Measurements from ENCODE around the gene SAMHD1.

Gene SAMHD1

DNA sequence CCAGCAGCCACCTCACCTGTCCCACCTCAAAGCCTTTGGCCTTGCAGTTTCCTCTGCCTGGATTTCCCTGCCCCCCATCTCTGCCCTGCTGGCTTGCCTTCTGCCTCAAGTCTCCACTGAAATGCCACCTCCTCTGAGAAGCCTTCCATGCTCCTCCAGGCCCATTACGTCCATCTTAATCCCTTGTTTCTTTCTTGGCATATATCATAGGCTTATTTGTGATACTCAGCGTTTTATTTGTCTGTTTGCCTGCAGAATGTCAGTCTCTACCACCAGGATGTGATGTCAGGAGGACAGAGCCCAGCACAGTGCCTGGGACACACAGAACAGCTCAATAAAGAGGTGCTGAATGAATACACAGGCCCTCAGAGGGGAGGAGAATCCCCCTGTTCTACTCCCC, 100.0 kb downstream of the SAMHD1 start:
- H3K4me3 ChIP-seq (ENCODE audit: control insufficient read depth, low read depth, low read length): no peak overlapping the region
- no peak for TF ChIP-seq CTCF (conservative IDR thresholded peaks at IDR 0.05; ENCODE audit: control insufficient read depth, insufficient read depth, low read depth, low read length)
- no peak for DNase-seq (ENCODE audit: low read depth)

DNA sequence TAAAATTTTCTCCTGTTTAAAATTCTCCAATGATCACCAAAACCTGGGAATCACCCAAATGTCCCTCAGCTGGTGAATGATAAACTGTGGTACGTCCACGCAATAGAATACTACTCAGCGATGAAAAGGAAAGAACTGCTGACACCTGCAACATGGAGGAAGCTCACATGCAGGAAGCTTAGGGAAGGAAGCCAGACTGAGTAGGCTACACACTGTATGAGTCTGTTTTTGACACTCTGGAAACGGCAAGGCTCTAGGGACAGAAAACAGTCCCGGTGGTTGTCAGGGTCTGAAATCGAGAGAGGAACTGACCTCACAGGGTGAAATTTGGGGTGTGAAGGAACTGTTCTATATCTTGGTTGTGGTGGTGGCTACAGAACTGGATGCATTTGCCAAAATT, 100.7 kb downstream of the SAMHD1 start:
- no peak for DNase-seq (ENCODE audit: low read depth)
- H3K4me3 ChIP-seq (ENCODE audit: control insufficient read depth, low read depth, low read length): no peak overlapping the region
- TF ChIP-seq CTCF (conservative IDR thresholded peaks at IDR 0.05; ENCODE audit: control insufficient read depth, insufficient read depth, low read depth, low read length): no peak

DNA sequence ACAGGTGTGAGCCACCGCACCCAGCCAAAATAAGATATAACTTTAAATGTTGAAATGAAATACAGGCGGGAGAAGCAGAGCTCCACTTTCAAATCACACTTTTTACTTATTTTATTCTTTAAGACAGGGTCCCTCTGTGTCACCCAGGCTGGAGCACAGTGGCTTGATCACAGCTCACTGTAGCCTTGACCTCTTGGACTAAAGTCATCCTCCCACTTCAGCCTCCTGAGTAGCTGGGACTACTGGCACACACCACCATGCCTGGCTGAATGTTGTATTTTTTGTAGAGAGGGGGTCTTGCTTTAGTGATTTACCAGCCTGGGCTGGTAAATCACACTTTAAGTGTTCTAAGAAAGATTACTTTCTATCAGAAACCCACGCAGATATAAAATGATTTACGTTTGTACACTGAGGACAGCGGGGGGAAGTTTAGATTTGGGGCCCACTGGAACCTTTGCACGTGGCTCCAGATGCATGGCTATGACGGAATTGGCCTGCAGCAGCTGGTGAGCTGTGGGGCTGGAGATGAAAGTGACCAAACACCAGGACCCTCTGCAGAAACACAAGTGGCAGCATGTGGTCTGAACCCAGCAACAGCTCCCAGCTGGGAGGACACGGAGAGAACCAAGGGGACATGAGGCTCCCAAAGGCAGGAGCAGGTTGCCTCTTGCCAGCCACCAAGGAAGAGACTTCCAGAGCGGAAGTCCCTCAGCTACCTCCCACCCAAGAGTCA, 102.0 kb downstream of the SAMHD1 start:
- no peak for DNase-seq (ENCODE audit: low read depth)
- no peak for TF ChIP-seq CTCF (conservative IDR thresholded peaks at IDR 0.05; ENCODE audit: control insufficient read depth, insufficient read depth, low read depth, low read length)
- no peak overlapping the region for H3K4me3 ChIP-seq (ENCODE audit: control insufficient read depth, low read depth, low read length)

- H3K4me3 ChIP-seq (ENCODE audit: control insufficient read depth, low read depth, low read length): no peak overlapping the region
- no peak for DNase-seq (ENCODE audit: low read depth)
- no peak for TF ChIP-seq CTCF (conservative IDR thresholded peaks at IDR 0.05; ENCODE audit: control insufficient read depth, insufficient read depth, low read depth, low read length)
Observed at GRCh38 chr20:36848677-36849076, 102.8 kb downstream of the SAMHD1 start.

DNA sequence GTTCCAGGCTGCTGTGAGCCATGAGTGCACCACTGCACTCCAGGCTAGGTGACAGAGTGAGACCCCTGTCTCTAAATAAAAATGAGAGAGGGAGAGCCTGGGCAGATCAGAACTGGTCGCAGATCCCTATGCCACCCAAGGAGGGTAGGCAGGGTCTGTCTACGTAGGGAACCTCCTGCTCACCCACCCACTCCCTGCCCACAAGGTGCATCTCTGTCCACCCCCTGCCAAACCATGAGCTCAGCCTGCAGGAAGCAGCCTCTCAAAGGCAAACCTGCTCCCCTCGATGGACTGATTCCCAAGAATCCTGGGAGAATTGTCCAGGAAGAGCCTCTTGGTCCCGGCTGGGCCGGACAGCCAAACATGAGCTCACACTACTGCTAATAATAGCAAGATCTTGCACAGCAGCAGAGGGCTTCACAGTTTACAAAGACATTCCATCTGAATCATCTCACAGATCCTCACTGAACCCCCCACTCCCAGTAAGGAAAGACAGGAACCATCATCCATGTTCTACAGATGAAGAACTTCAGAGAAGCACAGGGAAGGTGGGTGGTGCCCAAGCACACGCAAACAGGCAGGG, 103.3 kb downstream of the SAMHD1 start:
- TF ChIP-seq CTCF (conservative IDR thresholded peaks at IDR 0.05; ENCODE audit: control insufficient read depth, insufficient read depth, low read depth, low read length): no peak
- peak; percentile 96 for DNase-seq (ENCODE audit: low read depth)
- H3K4me3 ChIP-seq (ENCODE audit: control insufficient read depth, low read depth, low read length): no peak overlapping the region

DNA sequence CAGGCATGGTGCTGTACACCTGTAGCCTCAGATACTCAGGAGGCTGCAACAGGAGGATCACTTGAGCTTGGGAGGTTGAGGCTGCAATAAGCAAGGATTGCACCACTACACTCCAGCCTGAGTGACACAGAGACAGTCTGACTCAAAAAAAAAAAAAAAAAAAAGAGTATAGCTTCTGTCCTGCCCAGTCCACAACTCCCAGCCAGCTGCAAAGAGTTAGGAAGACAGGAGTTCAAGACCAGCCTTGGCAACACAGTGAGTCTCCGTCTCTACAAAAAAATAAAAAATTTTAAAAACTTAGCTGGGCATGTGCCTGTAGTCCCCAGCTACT, 103.8 kb downstream of the SAMHD1 start:
- TF ChIP-seq CTCF (conservative IDR thresholded peaks at IDR 0.05; ENCODE audit: control insufficient read depth, insufficient read depth, low read depth, low read length): no peak
- DNase-seq (ENCODE audit: low read depth): peak; percentile 75
- no peak overlapping the region for H3K4me3 ChIP-seq (ENCODE audit: control insufficient read depth, low read depth, low read length)
